ENCODE results near the gene GLE1.

GLE1 gene

DNA sequence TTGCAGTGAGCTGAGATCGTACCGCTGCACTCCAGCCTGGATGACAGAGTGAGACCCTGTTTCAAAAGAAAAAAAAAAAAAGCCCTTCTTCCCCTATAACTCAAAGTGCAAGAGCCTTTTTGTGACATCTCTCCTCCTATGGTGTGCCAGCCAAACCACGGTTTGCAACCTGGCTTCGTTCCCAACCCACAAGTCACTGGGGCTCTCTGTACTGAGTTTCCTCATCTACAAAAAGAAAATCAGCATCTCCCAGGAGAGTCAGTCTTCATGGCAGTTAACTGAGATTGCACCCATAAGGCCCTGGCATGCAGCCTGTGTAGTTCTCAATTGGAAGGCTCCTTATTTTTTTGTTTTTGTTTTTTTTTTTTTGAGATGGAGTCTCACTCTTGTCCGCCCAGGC, 34.0 kb upstream of the GLE1 start:
- H3K4me2 ChIP-seq (ENCODE audit: low read length, poor library complexity, severe bottlenecking), result no peak overlapping the region
- no peak overlapping the region for H4K91ac ChIP-seq (ENCODE audit: low read length)
- no peaks in the 10 kb centered on the region for H3K27me3 ChIP-seq (ENCODE audit: control insufficient read depth in 1 of 2, insufficient read depth in 1 of 2, low read length in 2 of 2)
- peaks cover 8% of the 10 kb centered on the region for H3K79me1 ChIP-seq (replicated peaks; ENCODE audit: low read length, poor library complexity, severe bottlenecking)
- no peaks in the 10 kb centered on the region for H3K4me1 ChIP-seq (ENCODE audit: control insufficient read depth, insufficient read depth, low read depth, low read length)
- H2AK5ac ChIP-seq (ENCODE audit: low read length, severe bottlenecking), result no peak overlapping the region
- 92% methylated on average over 5 of the region's 5 CpGs for WGBS
- no peak overlapping the region for H2BK12ac ChIP-seq (ENCODE audit: low read length in 2 of 2)
- H3K9me3 ChIP-seq (ENCODE audit: control insufficient read depth, low read length), result no peaks in the 10 kb centered on the region
- peak; percentile 33 for DNase-seq
- H3K4me3 ChIP-seq (ENCODE audit: insufficient read depth in 1 of 2, low read depth in 1 of 2, low read length in 2 of 2), result no peak overlapping the region
- no peak overlapping the region for H3K4ac ChIP-seq (ENCODE audit: low read depth in 1 of 2, low read length in 2 of 2)
- no peak overlapping the region for H2AFZ ChIP-seq (ENCODE audit: low read depth, low read length)
- H3K36me3 ChIP-seq (ENCODE audit: control insufficient read depth in 1 of 2, insufficient read depth in 2 of 2, low read depth in 1 of 2, low read length in 2 of 2), result peaks cover 43 to 45% of the 10 kb centered on the region in 2 experiments
- no peak overlapping the region for H3K27ac ChIP-seq (ENCODE audit: low read length, poor library complexity, severe bottlenecking)
- no peak overlapping the region for H4K8ac ChIP-seq (ENCODE audit: low read length)
- no peak overlapping the region for H3K14ac ChIP-seq (ENCODE audit: low read length in 2 of 2)
- no peak overlapping the region for H3K9ac ChIP-seq (ENCODE audit: low read length)
- no peak overlapping the region for H2BK15ac ChIP-seq (ENCODE audit: low read depth, poor library complexity, severe bottlenecking)
- H2BK5ac ChIP-seq (ENCODE audit: low read depth, low read length, poor library complexity, severe bottlenecking), result no peak overlapping the region
- H2BK120ac ChIP-seq (ENCODE audit: low read depth, low read length), result no peak overlapping the region
- no peak overlapping the region for H3K18ac ChIP-seq (ENCODE audit: low read depth in 1 of 2, low read length in 2 of 2)
- no peak overlapping the region for H3K23ac ChIP-seq (ENCODE audit: low read length in 2 of 2)

DNA sequence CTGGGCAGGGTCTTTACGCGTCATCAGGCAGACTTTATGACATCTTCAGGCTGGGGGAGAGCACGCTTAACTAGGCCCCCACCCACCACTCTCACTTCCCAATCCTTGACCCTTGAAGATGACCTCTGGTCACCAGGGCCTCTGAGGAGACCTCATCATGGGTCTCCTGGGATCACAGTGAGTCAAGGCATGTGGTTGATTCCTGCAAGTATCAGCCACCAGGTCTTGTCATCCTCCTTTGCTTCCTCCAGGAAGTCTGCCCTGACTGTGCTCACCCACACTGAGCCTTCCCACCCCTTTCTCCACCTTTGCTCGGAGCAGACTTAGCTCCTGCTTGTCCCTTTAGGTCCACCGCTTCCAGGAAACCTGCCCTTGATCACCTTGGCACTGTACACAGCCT, 31.4 kb upstream of the GLE1 start:
- 95% methylated on average over 5 of the region's 5 CpGs for WGBS
- Histone ChIP-seq H2BK12ac (ENCODE audit: low read length in 2 of 2) (no peak overlapping the region), H2AK5ac (ENCODE audit: low read length, severe bottlenecking) (no peak overlapping the region), H3K14ac (ENCODE audit: low read length in 2 of 2) (no peak overlapping the region), H3K18ac (ENCODE audit: low read depth in 1 of 2, low read length in 2 of 2) (no peak overlapping the region), H3K79me1 (replicated peaks; ENCODE audit: low read length, poor library complexity, severe bottlenecking) (peaks cover 4% of the 10 kb centered on the region), H3K23ac (ENCODE audit: low read length in 2 of 2) (no peak overlapping the region), H3K9me3 (ENCODE audit: control insufficient read depth, low read length) (no peaks in the 10 kb centered on the region), H2AFZ (ENCODE audit: low read depth, low read length) (no peak overlapping the region), H3K36me3 (ENCODE audit: control insufficient read depth in 1 of 2, insufficient read depth in 2 of 2, low read depth in 1 of 2, low read length in 2 of 2) (peaks cover 36 to 40% of the 10 kb centered on the region in 2 experiments), H3K9ac (ENCODE audit: low read length) (no peak overlapping the region), H2BK15ac (ENCODE audit: low read depth, poor library complexity, severe bottlenecking) (no peak overlapping the region), H3K4me2 (ENCODE audit: low read length, poor library complexity, severe bottlenecking) (no peak overlapping the region), H4K8ac (ENCODE audit: low read length) (no peak overlapping the region), H3K4me1 (ENCODE audit: control insufficient read depth, insufficient read depth, low read depth, low read length) (no peaks in the 10 kb centered on the region), H4K91ac (ENCODE audit: low read length) (no peak overlapping the region), H2BK120ac (ENCODE audit: low read depth, low read length) (no peak overlapping the region), H3K27me3 (ENCODE audit: control insufficient read depth in 1 of 2, insufficient read depth in 1 of 2, low read length in 2 of 2) (no peaks in the 10 kb centered on the region), H2BK5ac (ENCODE audit: low read depth, low read length, poor library complexity, severe bottlenecking) (no peak overlapping the region), H3K4me3 (ENCODE audit: insufficient read depth in 1 of 2, low read depth in 1 of 2, low read length in 2 of 2) (no peak overlapping the region), H3K27ac (ENCODE audit: low read length, poor library complexity, severe bottlenecking) (no peak overlapping the region), H3K4ac (ENCODE audit: low read depth in 1 of 2, low read length in 2 of 2) (no peak overlapping the region)
- DNase-seq, result no peak

- Histone ChIP-seq H3K14ac (ENCODE audit: low read length in 2 of 2) (no peak overlapping the region), H3K27ac (ENCODE audit: low read length, poor library complexity, severe bottlenecking) (no peak overlapping the region), H3K36me3 (ENCODE audit: control insufficient read depth in 1 of 2, insufficient read depth in 2 of 2, low read depth in 1 of 2, low read length in 2 of 2) (peaks cover 37 to 44% of the 10 kb centered on the region in 2 experiments), H3K9ac (ENCODE audit: low read length) (no peak overlapping the region), H3K27me3 (ENCODE audit: control insufficient read depth in 1 of 2, insufficient read depth in 1 of 2, low read length in 2 of 2) (no peaks in the 10 kb centered on the region), H4K91ac (ENCODE audit: low read length) (no peak overlapping the region), H3K4me3 (ENCODE audit: insufficient read depth in 1 of 2, low read depth in 1 of 2, low read length in 2 of 2) (no peak overlapping the region), H3K18ac (ENCODE audit: low read depth in 1 of 2, low read length in 2 of 2) (no peak overlapping the region), H2BK120ac (ENCODE audit: low read depth, low read length) (no peak overlapping the region), H3K23ac (ENCODE audit: low read length in 2 of 2) (no peak overlapping the region), H2BK15ac (ENCODE audit: low read depth, poor library complexity, severe bottlenecking) (no peak overlapping the region), H2AK5ac (ENCODE audit: low read length, severe bottlenecking) (no peak overlapping the region), H4K8ac (ENCODE audit: low read length) (no peak overlapping the region), H2BK12ac (ENCODE audit: low read length in 2 of 2) (no peak overlapping the region), H2BK5ac (ENCODE audit: low read depth, low read length, poor library complexity, severe bottlenecking) (no peak overlapping the region), H3K9me3 (ENCODE audit: control insufficient read depth, low read length) (no peaks in the 10 kb centered on the region), H3K4me1 (ENCODE audit: control insufficient read depth, insufficient read depth, low read depth, low read length) (no peaks in the 10 kb centered on the region), H3K79me1 (replicated peaks; ENCODE audit: low read length, poor library complexity, severe bottlenecking) (peaks cover 4% of the 10 kb centered on the region), H2AFZ (ENCODE audit: low read depth, low read length) (no peak overlapping the region), H3K4me2 (ENCODE audit: low read length, poor library complexity, severe bottlenecking) (no peak overlapping the region), H3K4ac (ENCODE audit: low read depth in 1 of 2, low read length in 2 of 2) (no peak overlapping the region)
- DNase-seq, result no peak
- WGBS, result 94% methylated on average over 7 of the region's 7 CpGs
These were observed 28.7 kb upstream of the GLE1 start for GRCh38 chr9:128475867-128476266.

DNA sequence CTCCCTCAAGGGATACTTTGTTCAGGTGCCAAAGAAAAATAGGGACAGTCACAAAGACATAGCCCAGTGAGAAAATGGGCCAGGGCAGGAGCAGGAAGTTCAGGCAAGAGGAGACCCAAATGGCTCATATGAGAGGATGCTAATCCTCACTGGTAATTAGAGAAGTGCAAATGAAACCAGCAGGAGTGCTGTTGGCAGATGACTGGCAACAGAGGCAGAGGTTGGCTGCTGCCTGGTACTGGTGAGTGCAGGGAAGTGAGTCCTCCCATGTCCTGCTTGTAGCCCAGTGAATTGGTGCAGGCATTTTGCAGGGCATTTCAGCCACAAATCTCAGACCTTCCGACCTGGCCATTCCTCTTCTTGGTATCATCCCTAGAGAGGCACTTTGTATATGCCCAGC, 25.3 kb upstream of the GLE1 start:
- Histone ChIP-seq H2AFZ (ENCODE audit: low read depth, low read length) (no peak overlapping the region), H4K91ac (ENCODE audit: low read length) (no peak overlapping the region), H3K4ac (ENCODE audit: low read depth in 1 of 2, low read length in 2 of 2) (no peak overlapping the region), H2BK12ac (ENCODE audit: low read length in 2 of 2) (no peak overlapping the region), H3K9me3 (ENCODE audit: control insufficient read depth, low read length) (no peaks in the 10 kb centered on the region), H2BK120ac (ENCODE audit: low read depth, low read length) (no peak overlapping the region), H2BK15ac (ENCODE audit: low read depth, poor library complexity, severe bottlenecking) (no peak overlapping the region), H2BK5ac (ENCODE audit: low read depth, low read length, poor library complexity, severe bottlenecking) (no peak overlapping the region), H3K4me2 (ENCODE audit: low read length, poor library complexity, severe bottlenecking) (no peak overlapping the region), H3K9ac (ENCODE audit: low read length) (no peak overlapping the region), H3K4me3 (ENCODE audit: insufficient read depth in 1 of 2, low read depth in 1 of 2, low read length in 2 of 2) (no peak overlapping the region), H3K27me3 (ENCODE audit: control insufficient read depth in 1 of 2, insufficient read depth in 1 of 2, low read length in 2 of 2) (no peaks in the 10 kb centered on the region), H3K79me1 (replicated peaks; ENCODE audit: low read length, poor library complexity, severe bottlenecking) (peaks cover 1% of the 10 kb centered on the region), H4K8ac (ENCODE audit: low read length) (no peak overlapping the region), H3K36me3 (ENCODE audit: control insufficient read depth in 1 of 2, insufficient read depth in 2 of 2, low read depth in 1 of 2, low read length in 2 of 2) (peaks cover 39 to 52% of the 10 kb centered on the region in 2 experiments), H3K4me1 (ENCODE audit: control insufficient read depth, insufficient read depth, low read depth, low read length) (no peaks in the 10 kb centered on the region), H3K23ac (ENCODE audit: low read length in 2 of 2) (no peak overlapping the region), H3K14ac (ENCODE audit: low read length in 2 of 2) (no peak overlapping the region), H3K27ac (ENCODE audit: low read length, poor library complexity, severe bottlenecking) (no peak overlapping the region), H2AK5ac (ENCODE audit: low read length, severe bottlenecking) (no peak overlapping the region), H3K18ac (ENCODE audit: low read depth in 1 of 2, low read length in 2 of 2) (no peak overlapping the region)
- DNase-seq, result no peak
- 100% methylated on average over 1 of the region's 1 CpG for WGBS

All from mesenchymal stem cell (in vitro differentiated cells and primary cell).